Gastroesophageal sphincter (tissue), 4 donors: ENCODE results near the gene GOLGA8A. TPM values are rescaled to one million over a fixed set of nuclear protein-coding genes. Genes with fewer than 3 reads are reported as not detected.

Experiments used
- ATAC-seq: fragments of 150-250 bp; one replicate; pipeline ENCODE4 v1.9.1; 2016; ENCODE audit warnings: mild to moderate bottlenecking, moderate library complexity
- H3K27ac ChIP-seq, 4 donors: fragments of 200-600 bp; sonication (generic) in 3 of 4; 1 replicate in 3 of 4; 2 replicates in 1 of 4; pipeline ENCODE4 v1.5.1; 2016 to 2019
- H3K27me3 ChIP-seq: fragments of 200-600 bp; sonication (generic); one replicate; pipeline ENCODE4 v1.5.1; 2019
- H3K36me3 ChIP-seq, 2 donors: fragments of 200-600 bp; sonication (generic); one replicate each; pipeline ENCODE4 v1.5.1; 2019; ENCODE audit warnings: control low read depth in 1 of 2
- H3K4me1 ChIP-seq, 3 donors: fragments of 200-600 bp; sonication (generic); 1 replicate in 2 of 3; 2 replicates in 1 of 3; pipeline ENCODE4 v1.5.1; 2016 to 2019; ENCODE audit warnings: control low read depth in 2 of 3
- H3K4me3 ChIP-seq, 2 donors: fragments of 200-600 bp; sonication (generic); one replicate each; pipeline ENCODE4 v1.5.1; 2019; ENCODE audit warnings: mild to moderate bottlenecking in 1 of 2, moderate library complexity in 1 of 2
- H3K9me3 ChIP-seq, 3 donors: fragments of 200-600 bp; sonication (generic); one replicate each; pipeline ENCODE4 v1.5.1; 2017 to 2019; ENCODE audit warnings: control low read depth in 2 of 3
- EP300 ChIP-seq: sonication (generic); formaldehyde crosslinking; IDR thresholded peaks from one replicate; pipeline ENCODE4 v1.6.1; 2017; ENCODE audit warnings: antibody characterized with exemption, mild to moderate bottlenecking
- POLR2A ChIP-seq, 2 donors: fragments of 450-650 bp; IDR thresholded peaks; one replicate each; pipeline ENCODE4 v1.6.1; 2017; ENCODE audit warnings: antibody characterized with exemption in 2 of 2, mild to moderate bottlenecking in 2 of 2, moderate library complexity in 1 of 2
- POLR2AphosphoS5 ChIP-seq: sonication (generic); formaldehyde crosslinking; IDR thresholded peaks from one replicate; pipeline ENCODE4 v1.6.1; 2017; ENCODE audit warnings: antibody characterized with exemption
- WGBS, 2 donors: methylation state at CpG; one replicate each; pipeline ENCODE4 v1.1.5; 2018; ENCODE audit warnings: low coverage in 1 of 2; 5-methylcytosine and 5-hydroxymethylcytosine counted together
- total RNA-seq, 4 donors: library from RNA; depleted of rRNA; stranded (reverse); fragments of >200 nt; gene quantifications; one replicate each; pipeline ENCODE4 v1.1.0, GENCODE V29; 2016
- TF ChIP-seq, protein P1 (sequence below), 4 experiments: fragments of 200-600 bp in 2 of 4; fragments of 450-650 bp in 2 of 4; sonication (generic) in 1 of 4; IDR thresholded peaks; one replicate each; pipeline ENCODE4 v1.5.1; 2017 to 2019; ENCODE audit warnings: antibody characterized with exemption in 4 of 4, mild to moderate bottlenecking in 2 of 4, moderate library complexity in 2 of 4

Gene GOLGA8A
- total RNA-seq, 4 donors from 2014 or later, result 6.0 to 66.5 (median 27.1) TPM

DNA sequence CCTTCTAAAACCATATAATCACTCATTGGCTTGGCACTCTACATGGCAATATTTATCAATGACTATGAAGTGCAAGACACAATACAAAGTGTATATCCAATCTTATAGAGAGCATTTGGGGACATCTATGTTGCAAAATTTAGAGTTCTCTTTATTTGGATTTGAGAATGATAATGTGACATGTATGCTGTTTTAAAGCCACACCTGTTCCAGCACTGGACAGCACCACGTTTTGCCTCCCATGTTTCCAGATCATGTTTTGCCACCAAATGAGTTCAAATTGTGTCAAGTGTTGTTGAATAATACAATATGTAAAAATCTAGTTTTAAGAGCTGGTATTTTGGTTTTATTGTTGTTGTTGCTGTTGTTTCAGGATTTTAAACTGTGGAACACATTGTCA is 33.3 kb upstream of the GOLGA8A start:
- Histone ChIP-seq H3K4me1 (no peaks in the 10 kb centered on the region), H3K36me3 (no peaks in the 10 kb centered on the region), H3K27me3 (no peaks in the 10 kb centered on the region), H3K4me3 (no peak overlapping the region), H3K27ac (no peak overlapping the region), H3K9me3 (no peaks in the 10 kb centered on the region)
- ATAC-seq, result no peak
- TF ChIP-seq EP300 (no peak), POLR2AphosphoS5 (no peak), POLR2A (IDR thresholded peaks at IDR 0.05) (no peak)
- TF ChIP-seq, protein P1, sequence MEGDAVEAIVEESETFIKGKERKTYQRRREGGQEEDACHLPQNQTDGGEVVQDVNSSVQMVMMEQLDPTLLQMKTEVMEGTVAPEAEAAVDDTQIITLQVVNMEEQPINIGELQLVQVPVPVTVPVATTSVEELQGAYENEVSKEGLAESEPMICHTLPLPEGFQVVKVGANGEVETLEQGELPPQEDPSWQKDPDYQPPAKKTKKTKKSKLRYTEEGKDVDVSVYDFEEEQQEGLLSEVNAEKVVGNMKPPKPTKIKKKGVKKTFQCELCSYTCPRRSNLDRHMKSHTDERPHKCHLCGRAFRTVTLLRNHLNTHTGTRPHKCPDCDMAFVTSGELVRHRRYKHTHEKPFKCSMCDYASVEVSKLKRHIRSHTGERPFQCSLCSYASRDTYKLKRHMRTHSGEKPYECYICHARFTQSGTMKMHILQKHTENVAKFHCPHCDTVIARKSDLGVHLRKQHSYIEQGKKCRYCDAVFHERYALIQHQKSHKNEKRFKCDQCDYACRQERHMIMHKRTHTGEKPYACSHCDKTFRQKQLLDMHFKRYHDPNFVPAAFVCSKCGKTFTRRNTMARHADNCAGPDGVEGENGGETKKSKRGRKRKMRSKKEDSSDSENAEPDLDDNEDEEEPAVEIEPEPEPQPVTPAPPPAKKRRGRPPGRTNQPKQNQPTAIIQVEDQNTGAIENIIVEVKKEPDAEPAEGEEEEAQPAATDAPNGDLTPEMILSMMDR (IDR thresholded peaks at IDR 0.05), result no peak
- WGBS, 2 donors, result 14 to 60% methylated on average over 1 of the region's 1 CpG

DNA sequence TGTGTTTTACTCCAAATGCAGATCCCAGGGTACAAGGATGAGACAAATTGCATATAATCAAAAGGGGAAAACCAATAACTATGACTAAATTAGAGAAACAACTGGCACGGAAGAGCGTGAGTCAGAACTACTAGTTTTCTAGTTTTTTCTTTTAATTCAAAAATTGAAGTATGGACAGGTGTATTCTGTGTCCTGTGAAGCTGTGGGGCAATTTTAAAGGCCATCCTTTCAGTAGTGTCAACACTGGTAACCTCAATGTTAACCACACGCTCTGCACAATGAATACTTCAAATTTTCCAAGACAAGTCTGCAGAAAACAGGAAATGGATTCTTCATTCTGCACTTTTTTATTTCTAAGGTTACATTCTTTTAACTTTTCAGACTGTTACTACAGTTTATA is 32.5 kb upstream of the GOLGA8A start:
- Histone ChIP-seq H3K36me3 (no peaks in the 10 kb centered on the region), H3K9me3 (no peaks in the 10 kb centered on the region), H3K27ac (no peak overlapping the region), H3K27me3 (no peaks in the 10 kb centered on the region), H3K4me1 (no peaks in the 10 kb centered on the region), H3K4me3 (no peak overlapping the region)
- ATAC-seq, result no peak
- TF ChIP-seq, protein P1 (IDR thresholded peaks at IDR 0.05), result no peak
- no peak for TF ChIP-seq POLR2A (IDR thresholded peaks at IDR 0.05)
- TF ChIP-seq POLR2AphosphoS5, result no peak
- no peak for TF ChIP-seq EP300
- WGBS, 2 donors, result 72% methylated on average over 3 of the region's 3 CpGs; no CpG with 5 or more reads in 1 of the 2 donors

DNA sequence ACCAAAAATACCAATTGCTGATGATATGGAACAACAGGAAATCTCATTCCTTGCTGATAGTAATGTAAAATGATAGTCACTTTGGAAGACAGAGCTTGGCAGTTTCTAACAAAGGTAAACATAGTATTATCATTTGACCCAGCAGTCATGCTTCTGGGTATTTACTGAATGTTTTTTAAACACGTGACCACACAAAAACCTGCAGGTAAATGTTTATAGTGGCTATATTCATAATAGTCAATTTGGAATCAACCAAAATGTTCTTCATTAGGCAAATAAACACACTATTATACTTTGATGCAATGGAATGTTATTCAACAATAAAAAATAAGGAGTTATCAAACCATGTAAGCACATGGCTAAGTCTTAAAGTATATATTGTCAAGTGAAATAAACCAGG is 24.1 kb upstream of the GOLGA8A start:
- TF ChIP-seq POLR2AphosphoS5 (no peak), POLR2A (IDR thresholded peaks at IDR 0.05) (no peak), EP300 (no peak)
- TF ChIP-seq, protein P1 (IDR thresholded peaks at IDR 0.05), result no peak
- Histone ChIP-seq H3K4me3 (no peak overlapping the region), H3K4me1 (no peaks in the 10 kb centered on the region), H3K9me3 (no peaks in the 10 kb centered on the region), H3K27ac (no peak overlapping the region), H3K36me3 (no peaks in the 10 kb centered on the region), H3K27me3 (no peaks in the 10 kb centered on the region)
- WGBS, 2 donors, result 81 to 83% methylated on average over 1 of the region's 1 CpG
- ATAC-seq, result no peak

DNA sequence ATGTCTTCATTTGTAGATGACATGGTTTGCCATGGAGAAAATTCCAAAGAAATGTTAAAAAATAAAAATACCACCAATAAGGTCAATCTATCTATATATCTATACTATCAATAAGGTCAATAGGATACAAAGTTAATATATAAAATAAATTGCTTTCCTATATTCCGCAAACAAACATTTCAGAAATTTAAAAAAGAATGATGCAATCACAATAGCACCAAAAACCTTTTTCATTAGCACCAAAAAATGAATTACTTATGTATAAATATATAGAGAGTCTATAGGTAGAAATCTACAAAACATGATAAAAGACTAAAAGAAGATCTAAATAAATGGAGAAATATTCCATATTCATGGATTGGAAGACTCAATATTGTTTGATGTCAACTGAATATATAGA is 22.8 kb upstream of the GOLGA8A start:
- ATAC-seq, result no peak
- H3K27ac ChIP-seq, result no peak overlapping the region
- no peaks in the 10 kb centered on the region for H3K36me3 ChIP-seq
- H3K4me3 ChIP-seq, result no peak overlapping the region
- H3K27me3 ChIP-seq, result no peaks in the 10 kb centered on the region
- TF ChIP-seq, protein P1 (IDR thresholded peaks at IDR 0.05), result no peak
- TF ChIP-seq POLR2AphosphoS5 (no peak), EP300 (no peak), POLR2A (IDR thresholded peaks at IDR 0.05) (no peak)
- no peaks in the 10 kb centered on the region for H3K9me3 ChIP-seq
- WGBS, 2 donors, result 79 to 100% methylated on average over 1 of the region's 1 CpG
- H3K4me1 ChIP-seq, result no peaks in the 10 kb centered on the region

DNA sequence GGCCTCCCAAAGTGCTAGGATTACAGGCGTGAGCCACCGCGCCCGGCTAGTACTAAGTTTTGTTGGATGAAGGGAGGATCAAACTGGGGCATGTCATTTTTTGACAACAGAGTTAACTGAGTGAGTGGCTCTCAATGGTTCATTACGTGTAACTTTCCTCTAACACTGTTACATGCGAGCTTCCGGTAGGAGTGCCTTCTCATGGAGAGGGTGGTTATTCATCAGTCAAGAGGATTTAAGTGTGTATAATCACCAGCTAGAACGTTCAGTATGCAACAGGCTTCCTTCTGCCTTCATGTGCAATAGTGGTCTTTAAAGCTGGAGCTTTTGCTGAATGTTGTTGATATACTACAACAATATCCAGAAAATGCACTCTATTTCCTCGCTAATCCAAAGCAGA is 19.1 kb upstream of the GOLGA8A start:
- H3K27me3 ChIP-seq, result no peaks in the 10 kb centered on the region
- no peak overlapping the region for H3K4me3 ChIP-seq
- H3K27ac ChIP-seq, result no peak overlapping the region
- H3K4me1 ChIP-seq, result no peaks in the 10 kb centered on the region
- H3K9me3 ChIP-seq, result no peaks in the 10 kb centered on the region
- H3K36me3 ChIP-seq, result no peaks in the 10 kb centered on the region
- WGBS, 2 donors, result 62 to 77% methylated on average over 2 to 9 of the region's 9 CpGs
- TF ChIP-seq POLR2A (IDR thresholded peaks at IDR 0.05) (no peak), EP300 (no peak), POLR2AphosphoS5 (no peak)
- TF ChIP-seq, protein P1 (IDR thresholded peaks at IDR 0.05), result no peak
- ATAC-seq, result no peak
